ENCODE measurements around the gene EPHA6. TPM values are rescaled to one million over a fixed set of nuclear protein-coding genes. Genes with fewer than 3 reads are reported as not detected.
A peak's percentile ranks its signal among the peaks of the same experiment; 100 is the strongest.

The EPHA6 gene
- total and polyA plus RNA-seq, 10 of the 15 experiments (the other 5 are each of a cell fraction or from before 2014, with no cell fraction given) = not detected

DNA sequence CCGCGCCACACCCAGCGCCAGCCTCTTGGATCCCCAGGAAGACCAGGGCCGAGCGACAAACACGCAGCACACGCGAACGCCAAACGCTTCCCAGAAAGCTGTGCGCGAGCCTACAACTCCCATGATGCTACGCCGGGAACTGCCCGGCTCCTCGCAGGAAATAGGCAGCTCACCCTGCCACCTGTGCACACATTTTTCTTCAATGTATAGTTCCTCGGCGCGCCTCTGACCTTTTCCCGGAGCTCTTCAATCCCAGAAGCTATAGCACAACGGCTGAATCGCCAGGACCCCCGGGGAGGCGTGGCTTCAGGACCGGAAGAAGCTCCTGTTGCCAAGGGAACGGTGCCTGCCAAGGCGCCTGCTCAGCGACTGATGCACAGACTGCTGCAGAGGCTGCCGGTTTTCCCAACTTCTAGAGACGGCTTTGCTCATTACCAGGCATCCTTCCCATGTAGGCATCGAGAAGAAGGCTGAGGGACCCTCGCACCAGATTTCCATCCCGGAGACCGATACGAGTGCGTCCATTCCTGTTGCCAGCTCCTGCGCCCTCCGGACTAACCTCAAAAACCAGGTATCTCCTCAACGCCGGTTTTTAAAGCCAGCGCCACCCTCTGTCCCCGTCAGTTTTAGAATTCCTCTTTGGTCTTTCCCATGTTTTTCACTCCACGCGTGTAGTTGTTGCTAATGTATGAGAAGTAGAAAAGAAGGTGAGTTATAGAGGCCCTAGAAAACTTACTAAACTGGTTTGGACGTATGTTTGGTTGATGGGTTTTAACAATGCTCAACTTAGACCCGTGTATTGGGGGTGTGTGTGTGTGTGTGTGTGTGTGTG is 950.2 kb downstream of the EPHA6 start, which contains the start of gene ARL6 (continued):
- TF ChIP-seq, protein P1, sequence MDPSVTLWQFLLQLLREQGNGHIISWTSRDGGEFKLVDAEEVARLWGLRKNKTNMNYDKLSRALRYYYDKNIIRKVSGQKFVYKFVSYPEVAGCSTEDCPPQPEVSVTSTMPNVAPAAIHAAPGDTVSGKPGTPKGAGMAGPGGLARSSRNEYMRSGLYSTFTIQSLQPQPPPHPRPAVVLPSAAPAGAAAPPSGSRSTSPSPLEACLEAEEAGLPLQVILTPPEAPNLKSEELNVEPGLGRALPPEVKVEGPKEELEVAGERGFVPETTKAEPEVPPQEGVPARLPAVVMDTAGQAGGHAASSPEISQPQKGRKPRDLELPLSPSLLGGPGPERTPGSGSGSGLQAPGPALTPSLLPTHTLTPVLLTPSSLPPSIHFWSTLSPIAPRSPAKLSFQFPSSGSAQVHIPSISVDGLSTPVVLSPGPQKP (IDR thresholded peaks at IDR 0.05; ENCODE audit: low read depth, low read length) = peak; percentile 66; the same call in 1 of the 2 replicates
- TF ChIP-seq, protein P2, sequence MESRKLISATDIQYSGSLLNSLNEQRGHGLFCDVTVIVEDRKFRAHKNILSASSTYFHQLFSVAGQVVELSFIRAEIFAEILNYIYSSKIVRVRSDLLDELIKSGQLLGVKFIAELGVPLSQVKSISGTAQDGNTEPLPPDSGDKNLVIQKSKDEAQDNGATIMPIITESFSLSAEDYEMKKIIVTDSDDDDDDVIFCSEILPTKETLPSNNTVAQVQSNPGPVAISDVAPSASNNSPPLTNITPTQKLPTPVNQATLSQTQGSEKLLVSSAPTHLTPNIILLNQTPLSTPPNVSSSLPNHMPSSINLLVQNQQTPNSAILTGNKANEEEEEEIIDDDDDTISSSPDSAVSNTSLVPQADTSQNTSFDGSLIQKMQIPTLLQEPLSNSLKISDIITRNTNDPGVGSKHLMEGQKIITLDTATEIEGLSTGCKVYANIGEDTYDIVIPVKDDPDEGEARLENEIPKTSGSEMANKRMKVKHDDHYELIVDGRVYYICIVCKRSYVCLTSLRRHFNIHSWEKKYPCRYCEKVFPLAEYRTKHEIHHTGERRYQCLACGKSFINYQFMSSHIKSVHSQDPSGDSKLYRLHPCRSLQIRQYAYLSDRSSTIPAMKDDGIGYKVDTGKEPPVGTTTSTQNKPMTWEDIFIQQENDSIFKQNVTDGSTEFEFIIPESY (IDR thresholded peaks at IDR 0.05) = no peak
- TF ChIP-seq, protein P3, sequence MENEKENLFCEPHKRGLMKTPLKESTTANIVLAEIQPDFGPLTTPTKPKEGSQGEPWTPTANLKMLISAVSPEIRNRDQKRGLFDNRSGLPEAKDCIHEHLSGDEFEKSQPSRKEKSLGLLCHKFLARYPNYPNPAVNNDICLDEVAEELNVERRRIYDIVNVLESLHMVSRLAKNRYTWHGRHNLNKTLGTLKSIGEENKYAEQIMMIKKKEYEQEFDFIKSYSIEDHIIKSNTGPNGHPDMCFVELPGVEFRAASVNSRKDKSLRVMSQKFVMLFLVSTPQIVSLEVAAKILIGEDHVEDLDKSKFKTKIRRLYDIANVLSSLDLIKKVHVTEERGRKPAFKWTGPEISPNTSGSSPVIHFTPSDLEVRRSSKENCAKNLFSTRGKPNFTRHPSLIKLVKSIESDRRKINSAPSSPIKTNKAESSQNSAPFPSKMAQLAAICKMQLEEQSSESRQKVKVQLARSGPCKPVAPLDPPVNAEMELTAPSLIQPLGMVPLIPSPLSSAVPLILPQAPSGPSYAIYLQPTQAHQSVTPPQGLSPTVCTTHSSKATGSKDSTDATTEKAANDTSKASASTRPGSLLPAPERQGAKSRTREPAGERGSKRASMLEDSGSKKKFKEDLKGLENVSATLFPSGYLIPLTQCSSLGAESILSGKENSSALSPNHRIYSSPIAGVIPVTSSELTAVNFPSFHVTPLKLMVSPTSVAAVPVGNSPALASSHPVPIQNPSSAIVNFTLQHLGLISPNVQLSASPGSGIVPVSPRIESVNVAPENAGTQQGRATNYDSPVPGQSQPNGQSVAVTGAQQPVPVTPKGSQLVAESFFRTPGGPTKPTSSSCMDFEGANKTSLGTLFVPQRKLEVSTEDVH (IDR thresholded peaks at IDR 0.05; ENCODE audit: low read depth, partially characterized antibody) = no peak
- no peak for TF ChIP-seq ATF7 (IDR thresholded peaks at IDR 0.05; ENCODE audit: low read depth)
- TF ChIP-seq PBX3 (IDR thresholded peaks at IDR 0.05; ENCODE audit: insufficient replicate concordance, low read depth, low read length) = no peak
- no peak for TF ChIP-seq SREBF1 (IDR thresholded peaks at IDR 0.05; ENCODE audit: low read length)
- TF ChIP-seq BCL11A (IDR thresholded peaks at IDR 0.05; ENCODE audit: low read depth, low read length) = no peak
- no peak for TF ChIP-seq E2F4 (IDR thresholded peaks at IDR 0.05; ENCODE audit: low read depth, low read length)
- TF ChIP-seq, protein P4, sequence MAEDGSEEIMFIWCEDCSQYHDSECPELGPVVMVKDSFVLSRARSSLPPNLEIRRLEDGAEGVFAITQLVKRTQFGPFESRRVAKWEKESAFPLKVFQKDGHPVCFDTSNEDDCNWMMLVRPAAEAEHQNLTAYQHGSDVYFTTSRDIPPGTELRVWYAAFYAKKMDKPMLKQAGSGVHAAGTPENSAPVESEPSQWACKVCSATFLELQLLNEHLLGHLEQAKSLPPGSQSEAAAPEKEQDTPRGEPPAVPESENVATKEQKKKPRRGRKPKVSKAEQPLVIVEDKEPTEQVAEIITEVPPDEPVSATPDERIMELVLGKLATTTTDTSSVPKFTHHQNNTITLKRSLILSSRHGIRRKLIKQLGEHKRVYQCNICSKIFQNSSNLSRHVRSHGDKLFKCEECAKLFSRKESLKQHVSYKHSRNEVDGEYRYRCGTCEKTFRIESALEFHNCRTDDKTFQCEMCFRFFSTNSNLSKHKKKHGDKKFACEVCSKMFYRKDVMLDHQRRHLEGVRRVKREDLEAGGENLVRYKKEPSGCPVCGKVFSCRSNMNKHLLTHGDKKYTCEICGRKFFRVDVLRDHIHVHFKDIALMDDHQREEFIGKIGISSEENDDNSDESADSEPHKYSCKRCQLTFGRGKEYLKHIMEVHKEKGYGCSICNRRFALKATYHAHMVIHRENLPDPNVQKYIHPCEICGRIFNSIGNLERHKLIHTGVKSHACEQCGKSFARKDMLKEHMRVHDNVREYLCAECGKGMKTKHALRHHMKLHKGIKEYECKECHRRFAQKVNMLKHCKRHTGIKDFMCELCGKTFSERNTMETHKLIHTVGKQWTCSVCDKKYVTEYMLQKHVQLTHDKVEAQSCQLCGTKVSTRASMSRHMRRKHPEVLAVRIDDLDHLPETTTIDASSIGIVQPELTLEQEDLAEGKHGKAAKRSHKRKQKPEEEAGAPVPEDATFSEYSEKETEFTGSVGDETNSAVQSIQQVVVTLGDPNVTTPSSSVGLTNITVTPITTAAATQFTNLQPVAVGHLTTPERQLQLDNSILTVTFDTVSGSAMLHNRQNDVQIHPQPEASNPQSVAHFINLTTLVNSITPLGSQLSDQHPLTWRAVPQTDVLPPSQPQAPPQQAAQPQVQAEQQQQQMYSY (CRISPR knock-in tag; IDR thresholded peaks at IDR 0.05) = no peak
- peak; percentile 85 for TF ChIP-seq POLR2A (IDR thresholded peaks at IDR 0.05; ENCODE audit: low read depth, low read length)
- TF ChIP-seq ZNF384 (IDR thresholded peaks at IDR 0.05; ENCODE audit: borderline replicate concordance, low read depth, low read length) = no peak
- no peak for TF ChIP-seq RAD51 (IDR thresholded peaks at IDR 0.05)
- no peak for TF ChIP-seq BRCA1 (IDR thresholded peaks at IDR 0.05; ENCODE audit: low read depth, low read length)
- no peak for TF ChIP-seq SKIL (IDR thresholded peaks at IDR 0.05; ENCODE audit: low read depth, poor library complexity, severe bottlenecking)

Measured in GM12878 (cell line).